ENCODE measurements around the gene KRTAP5-6.

DNA sequence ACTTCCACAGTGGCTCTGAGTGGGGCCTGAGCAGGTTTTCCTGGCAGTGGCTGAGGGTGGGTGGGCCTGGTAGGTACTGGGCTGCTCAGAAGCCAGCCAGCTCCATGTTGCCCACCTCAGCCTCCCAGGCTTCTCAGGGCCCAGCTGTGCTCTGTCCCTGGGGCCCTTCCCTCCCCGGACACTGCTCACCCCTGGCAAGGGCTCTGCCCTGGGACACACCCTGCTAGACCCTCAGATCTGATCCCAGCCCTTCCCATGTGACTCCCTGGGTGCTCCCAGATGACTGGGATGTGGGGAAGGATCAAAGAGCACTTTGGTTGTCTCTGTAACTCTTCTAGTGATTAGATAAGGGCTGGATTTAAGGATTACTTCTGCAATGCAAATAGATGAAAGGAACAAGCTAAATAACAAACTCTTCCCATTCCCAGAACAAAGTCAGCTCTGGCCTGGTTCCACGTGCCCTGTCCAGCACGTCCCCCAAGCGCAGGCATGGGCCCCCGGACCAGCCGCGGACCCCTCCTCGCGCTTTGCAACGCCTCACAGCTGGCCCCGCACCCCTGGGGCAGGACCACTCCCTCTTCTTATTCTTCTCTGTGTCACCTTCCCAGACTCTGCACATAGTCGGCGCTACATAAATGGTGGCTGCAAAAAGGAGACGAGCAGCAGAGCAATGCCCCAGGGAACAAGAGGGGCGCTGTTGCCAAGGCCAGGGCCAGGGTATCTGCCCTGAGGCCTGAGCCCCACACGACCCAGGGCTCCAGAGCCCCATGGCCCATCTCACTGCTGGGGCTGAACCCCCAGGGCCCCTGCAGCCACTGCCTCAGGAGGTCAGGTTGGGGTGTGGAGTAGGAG, 5.7 kb upstream of the KRTAP5-6 start:
- TF ChIP-seq POLR2AphosphoS5 (IDR thresholded peaks at IDR 0.05; ENCODE audit: insufficient read depth in 1 of 2, low read depth in 1 of 2) (no peak), POLR2A (IDR thresholded peaks at IDR 0.05) (no peak)
- TF ChIP-seq, protein P1, sequence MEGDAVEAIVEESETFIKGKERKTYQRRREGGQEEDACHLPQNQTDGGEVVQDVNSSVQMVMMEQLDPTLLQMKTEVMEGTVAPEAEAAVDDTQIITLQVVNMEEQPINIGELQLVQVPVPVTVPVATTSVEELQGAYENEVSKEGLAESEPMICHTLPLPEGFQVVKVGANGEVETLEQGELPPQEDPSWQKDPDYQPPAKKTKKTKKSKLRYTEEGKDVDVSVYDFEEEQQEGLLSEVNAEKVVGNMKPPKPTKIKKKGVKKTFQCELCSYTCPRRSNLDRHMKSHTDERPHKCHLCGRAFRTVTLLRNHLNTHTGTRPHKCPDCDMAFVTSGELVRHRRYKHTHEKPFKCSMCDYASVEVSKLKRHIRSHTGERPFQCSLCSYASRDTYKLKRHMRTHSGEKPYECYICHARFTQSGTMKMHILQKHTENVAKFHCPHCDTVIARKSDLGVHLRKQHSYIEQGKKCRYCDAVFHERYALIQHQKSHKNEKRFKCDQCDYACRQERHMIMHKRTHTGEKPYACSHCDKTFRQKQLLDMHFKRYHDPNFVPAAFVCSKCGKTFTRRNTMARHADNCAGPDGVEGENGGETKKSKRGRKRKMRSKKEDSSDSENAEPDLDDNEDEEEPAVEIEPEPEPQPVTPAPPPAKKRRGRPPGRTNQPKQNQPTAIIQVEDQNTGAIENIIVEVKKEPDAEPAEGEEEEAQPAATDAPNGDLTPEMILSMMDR (IDR thresholded peaks at IDR 0.05) = no peak

Data from vagina (tissue), 2 donors.